GM18526 (cell line): Measurements from ENCODE around the gene PDCD6IP.

Experiments used
- POLR2A ChIP-seq: IDR thresholded peaks from 3 replicates; pipeline ENCODE4 v1.6.1; 2011; ENCODE audit not compliant: insufficient read length; ENCODE audit errors: extremely low read depth

Gene PDCD6IP

DNA sequence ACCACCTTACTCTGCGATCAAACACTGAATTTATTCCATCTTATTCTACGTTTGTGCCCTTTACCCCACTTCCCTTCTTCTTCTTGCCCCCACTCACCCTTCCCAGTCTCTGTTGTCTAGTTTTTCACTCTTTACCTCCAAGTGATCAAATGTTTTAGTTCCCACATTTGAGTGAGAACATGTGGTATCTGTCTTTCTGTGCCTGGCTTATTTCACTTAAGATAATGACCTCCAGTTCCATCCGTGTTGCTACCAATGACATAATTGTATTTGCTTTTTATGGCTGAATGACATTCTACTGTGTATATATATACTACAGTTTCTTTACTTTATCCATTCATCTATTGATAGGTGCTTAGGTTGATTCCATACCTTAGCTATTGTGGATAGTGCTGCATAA, 78.8 kb downstream of the PDCD6IP start:
- no peak for TF ChIP-seq POLR2A

- TF ChIP-seq POLR2A, result no peak
These were observed 81.1 kb downstream of the PDCD6IP start for GRCh38 chr3:33879540-33879939.

- no peak for TF ChIP-seq POLR2A
These were observed 83.0 kb downstream of the PDCD6IP start for GRCh38 chr3:33881156-33882064.

DNA sequence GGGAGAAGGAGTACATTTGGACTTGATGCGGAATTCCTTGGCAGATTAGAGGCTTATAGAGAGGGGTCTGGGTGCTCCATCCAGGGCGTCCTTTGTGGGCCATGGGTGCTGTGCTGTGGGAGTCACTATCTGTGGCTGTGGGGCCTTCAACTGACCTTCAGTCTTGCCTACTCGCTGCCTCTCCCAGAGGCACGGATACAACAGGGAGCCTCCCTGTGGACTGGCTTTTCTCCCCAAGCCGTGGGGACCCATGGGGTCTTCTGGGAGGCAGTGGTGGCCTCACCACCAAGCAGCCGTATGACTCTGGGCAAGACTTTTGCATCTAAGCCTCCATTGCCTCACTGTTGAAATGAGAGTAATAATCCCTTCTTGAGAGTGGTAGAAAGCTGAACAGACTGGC, 83.9 kb downstream of the PDCD6IP start:
- no peak for TF ChIP-seq POLR2A

- TF ChIP-seq POLR2A, result no peak
These were observed 85.1 kb downstream of the PDCD6IP start for GRCh38 chr3:33883538-33883950.

DNA sequence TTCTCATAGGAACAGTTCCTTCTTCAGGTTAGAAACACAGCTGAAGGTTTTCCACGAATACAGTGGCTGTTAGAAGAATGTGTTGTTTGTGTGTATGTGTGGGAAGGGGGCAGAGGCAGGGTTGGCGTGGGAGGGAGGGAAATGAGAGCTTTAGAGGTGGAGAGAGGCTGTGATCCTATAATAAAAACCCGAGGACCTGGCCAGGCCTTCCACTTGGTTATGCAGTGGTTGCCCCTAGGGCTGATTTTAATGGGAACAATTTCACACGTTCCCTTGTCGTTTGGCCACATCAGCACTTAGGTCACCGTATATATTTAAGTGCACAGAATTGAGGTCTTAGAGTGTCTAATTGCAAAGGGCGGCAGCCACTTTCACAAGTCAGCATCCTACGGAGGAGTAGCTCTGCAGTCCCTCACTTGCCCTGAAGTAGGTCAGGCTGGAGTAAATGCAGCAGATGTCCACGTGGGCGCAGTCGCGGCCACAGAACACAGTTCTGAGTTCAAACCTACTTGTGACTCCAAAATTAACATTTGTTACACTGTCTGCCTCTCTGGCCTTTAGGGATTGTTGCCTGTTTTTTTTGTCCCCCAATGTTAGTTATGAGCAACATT, 85.6 kb downstream of the PDCD6IP start:
- no peak for TF ChIP-seq POLR2A

GRCh38 chr3:33884701-33885100, 86.3 kb downstream of the PDCD6IP start:
- TF ChIP-seq POLR2A, result no peak

DNA sequence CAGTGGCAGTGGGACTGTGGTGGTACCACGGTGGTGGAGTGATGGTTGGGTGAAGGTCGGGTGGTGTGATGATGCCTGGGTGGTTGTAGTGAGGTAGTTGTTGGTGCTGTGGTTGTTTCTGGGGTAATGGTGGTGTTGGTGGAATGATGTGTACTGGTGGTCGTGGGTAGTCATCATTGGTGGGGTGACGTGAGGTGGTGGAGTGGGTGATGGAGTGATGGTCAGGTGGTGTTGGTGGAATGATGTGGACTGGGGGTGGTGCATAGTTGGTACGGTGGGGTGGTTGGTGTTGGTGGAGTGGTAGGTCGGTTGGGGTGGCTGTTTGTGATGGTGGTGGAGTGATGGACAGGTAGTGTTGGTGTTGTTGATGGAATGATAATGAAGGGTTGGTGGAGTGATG, 87.1 kb downstream of the PDCD6IP start:
- no peak for TF ChIP-seq POLR2A

- TF ChIP-seq POLR2A, result no peak
These were observed 87.6 kb downstream of the PDCD6IP start for GRCh38 chr3:33886015-33886414.

- no peak for TF ChIP-seq POLR2A
These were observed 89.0 kb downstream of the PDCD6IP start for GRCh38 chr3:33887478-33887877.

- no peak for TF ChIP-seq POLR2A
These were observed 91.1 kb downstream of the PDCD6IP start for GRCh38 chr3:33889394-33890039.

GRCh38 chr3:33892655-33893054, 94.2 kb downstream of the PDCD6IP start:
- TF ChIP-seq POLR2A, result no peak

DNA sequence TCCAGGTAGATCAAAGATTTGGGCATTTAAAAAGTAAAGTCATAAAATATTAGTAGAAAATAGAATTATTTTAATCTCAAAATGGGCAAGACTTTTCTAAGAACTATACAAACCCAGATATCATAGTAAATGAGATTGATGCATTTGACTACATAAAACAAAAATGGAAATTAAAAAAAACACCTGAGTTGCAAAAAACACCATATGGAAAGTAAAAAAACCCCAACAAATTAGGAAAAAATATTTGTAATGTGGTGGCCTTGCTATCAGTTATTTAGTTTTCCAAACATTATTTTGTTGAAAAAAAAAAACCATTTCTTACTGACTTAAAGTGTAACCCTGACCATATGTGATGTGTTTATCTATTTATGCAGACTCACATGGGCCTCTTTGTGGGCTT, 97.2 kb downstream of the PDCD6IP start:
- TF ChIP-seq POLR2A, result no peak

DNA sequence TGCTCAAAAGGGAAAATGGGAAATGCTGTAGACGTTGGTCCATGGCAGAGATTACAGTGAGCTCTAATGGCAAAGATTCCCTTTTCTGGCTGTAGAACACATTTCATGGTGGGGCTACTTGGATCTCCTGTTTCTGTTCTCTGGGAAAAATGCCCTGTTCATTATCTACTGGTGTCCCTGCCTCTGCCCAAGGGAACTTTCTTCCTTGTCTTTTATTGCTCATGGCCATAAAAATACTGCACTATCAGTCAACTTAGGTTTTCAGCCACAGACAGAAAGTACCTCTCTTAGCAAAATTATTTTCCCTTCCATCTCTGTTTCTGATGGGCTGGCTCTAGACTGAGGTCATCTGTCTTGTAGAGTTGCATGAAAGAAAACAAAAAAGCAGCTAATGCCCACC, 98.9 kb downstream of the PDCD6IP start:
- TF ChIP-seq POLR2A, result no peak

GRCh38 chr3:33898901-33899300, 100.5 kb downstream of the PDCD6IP start:
- no peak for TF ChIP-seq POLR2A

DNA sequence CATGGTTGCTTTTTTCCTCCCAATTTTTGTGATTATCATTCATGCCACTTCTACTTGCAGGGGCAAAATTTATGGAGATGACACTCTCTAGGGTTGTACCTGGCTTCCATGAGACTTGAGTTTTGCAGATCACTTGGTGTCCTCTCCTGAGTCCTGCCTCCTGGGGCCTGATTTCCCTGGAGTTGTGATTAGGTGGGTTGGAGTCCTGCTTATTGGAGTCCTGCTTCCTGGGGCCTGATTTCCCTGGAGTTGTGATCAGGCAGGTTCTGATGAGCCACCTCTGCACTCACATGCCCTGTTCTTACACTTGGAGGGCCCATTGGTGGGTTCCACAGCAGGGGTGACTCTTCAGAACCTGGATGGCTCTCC, 102.0 kb downstream of the PDCD6IP start:
- TF ChIP-seq POLR2A, result no peak

DNA sequence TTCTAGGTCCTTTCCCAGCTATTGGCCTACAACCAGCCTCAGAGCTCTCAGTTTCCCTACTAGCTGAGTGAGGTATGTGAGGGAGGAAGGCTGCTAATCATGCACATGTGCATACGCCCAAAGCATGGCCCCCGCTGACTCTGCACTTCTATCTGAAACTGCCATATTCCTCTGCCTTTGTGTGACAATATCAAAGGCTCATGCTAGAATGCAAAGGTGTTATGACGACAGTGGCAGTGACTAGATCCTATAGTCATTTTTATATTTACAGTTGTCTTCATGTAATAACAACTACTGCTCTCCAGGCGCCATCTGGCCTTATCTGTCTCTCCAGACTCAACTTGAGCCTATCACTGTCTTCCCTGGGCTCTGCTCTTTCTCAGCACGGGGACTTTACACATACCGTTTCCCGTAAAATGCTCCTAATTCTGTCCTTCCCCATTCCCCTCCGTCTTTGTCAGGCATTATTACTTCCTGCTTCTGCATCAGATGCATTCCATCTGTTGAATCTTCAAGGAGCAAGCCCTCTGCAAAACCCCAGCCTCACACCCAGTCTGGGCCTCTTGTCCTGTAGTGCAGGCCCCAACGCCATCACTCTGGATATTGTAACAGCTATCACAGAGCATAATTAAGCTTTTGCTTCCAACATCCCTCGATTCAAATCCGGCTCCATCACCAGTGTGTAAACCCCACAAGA, 102.5 kb downstream of the PDCD6IP start:
- TF ChIP-seq POLR2A, result no peak
